Jurkat, Clone E6-1 (cell line): ENCODE data around the gene FASTK.
A peak's percentile ranks its signal among the peaks of the same experiment; 100 is the strongest.

Experiments used
- DNase-seq: peaks from one replicate; pipeline ENCODE4 v3.0.0-alpha.2; 2011; ENCODE audit warnings: low read depth, low spot score
- H3K4me3 ChIP-seq: 2 replicates; pipeline ENCODE4 v1.5.1; 2011; ENCODE audit warnings: mild to moderate bottlenecking, low read length, control low read depth, moderate library complexity

The FASTK gene

GRCh38 chr7:151085691-151086620 is 5.3 kb upstream of the FASTK start, which contains the start of gene AGAP3:
Gene AGAP3 (plus strand): TSS chr7:151086475. CDS start chr7:151086742, 267 bp downstream.
- DNase-seq: no peak
- peak within 1 kb of the TSS; percentile 62 for H3K4me3 ChIP-seq

DNA sequence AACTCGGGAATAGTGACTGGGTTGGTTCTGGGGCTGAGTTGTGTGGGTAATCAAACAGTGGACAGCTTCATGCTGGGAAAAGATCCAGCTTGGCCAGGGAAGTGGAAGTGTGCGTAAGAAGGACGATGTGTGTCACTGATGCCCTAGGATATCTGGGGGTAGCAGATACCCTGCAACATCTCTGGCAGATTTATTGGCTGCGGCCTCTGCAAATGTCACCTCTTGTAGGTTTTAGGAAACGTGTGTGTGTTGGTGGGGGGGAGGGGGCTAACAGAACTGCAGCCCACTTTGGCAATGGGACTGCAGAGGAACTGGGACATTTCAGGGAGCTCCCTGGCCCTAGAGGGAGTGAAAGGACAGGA is 4.7 kb upstream of the FASTK start:
- DNase-seq: no peak
- H3K4me3 ChIP-seq: peak overlapping the region; percentile 62; the same call in 1 of the 2 replicates

DNA sequence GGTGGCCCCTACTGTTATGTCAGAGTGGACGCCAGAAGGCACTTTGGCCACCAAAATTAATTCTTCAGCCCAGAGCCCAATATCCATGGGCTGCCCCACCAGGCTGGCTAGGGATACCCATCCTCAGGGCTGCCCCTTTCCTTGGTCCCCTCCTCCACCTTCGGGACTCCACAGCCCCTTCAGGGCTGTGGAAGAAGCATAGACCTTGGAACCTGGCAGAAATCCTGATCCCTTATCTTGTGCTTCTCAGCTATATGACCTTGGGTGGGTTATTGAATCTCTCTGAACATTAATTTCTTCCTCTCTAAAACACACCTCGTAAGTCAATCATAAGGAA is 3.2 kb upstream of the FASTK start:
- H3K4me3 ChIP-seq: peak overlapping the region; percentile 77
- DNase-seq: no peak

- H3K4me3 ChIP-seq: peak within 1 kb of the TSS; percentile 77
- peak; percentile 67 for DNase-seq
These were observed 2.6 kb upstream of the FASTK start, which contains the start of gene TMUB1 for GRCh38 chr7:151083071-151083823. Gene TMUB1 (minus strand): TSS chr7:151083493. CDS start chr7:151082563, 930 bp downstream.

DNA sequence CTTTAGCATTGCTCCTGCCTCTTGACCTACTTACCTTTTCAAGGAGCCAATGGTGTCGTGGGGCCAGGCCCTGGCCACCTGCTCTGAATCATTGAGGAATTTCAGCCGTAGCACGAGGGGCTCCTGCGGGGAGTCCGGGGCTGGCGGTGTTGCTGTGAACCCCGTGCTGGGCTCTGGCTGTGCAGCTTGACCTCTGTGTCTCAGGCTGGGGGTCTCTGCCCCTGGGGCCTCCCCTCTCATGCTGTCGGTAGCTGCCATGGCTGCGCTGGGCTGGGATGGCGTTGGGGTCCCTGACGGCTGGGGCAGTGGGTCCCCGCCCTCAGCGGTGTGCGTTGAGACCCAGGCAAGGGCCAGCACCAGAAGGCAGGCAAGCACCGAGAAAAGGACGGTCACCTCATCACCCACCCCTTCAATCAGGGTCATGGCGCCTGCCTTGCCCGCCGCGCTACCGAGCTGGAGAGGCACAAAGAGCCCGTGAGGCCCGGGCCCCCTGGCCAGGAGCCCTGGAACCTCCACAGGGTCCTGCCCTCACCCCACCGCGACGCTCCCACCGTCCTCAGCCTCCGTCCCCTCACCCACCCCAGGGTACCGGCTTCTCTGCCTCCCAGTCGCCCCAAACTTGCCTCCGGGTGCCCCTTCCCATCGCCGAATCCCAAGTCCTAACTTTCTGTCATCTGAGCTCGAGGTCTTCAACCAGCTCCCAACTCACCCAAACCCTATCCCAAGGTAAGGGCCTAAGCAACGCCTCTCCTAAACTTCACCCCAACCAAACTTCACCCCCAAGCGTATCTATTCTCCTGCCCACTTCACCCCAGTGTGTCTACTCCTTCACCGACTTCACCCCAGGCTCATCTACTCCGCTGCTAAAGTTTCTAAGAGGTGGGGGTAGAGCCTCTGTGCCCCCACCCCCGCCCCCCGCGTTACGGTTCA is 1.8 kb upstream of the FASTK start:
- H3K4me3 ChIP-seq: peak overlapping the region; percentile 77
- no peak for DNase-seq

DNA sequence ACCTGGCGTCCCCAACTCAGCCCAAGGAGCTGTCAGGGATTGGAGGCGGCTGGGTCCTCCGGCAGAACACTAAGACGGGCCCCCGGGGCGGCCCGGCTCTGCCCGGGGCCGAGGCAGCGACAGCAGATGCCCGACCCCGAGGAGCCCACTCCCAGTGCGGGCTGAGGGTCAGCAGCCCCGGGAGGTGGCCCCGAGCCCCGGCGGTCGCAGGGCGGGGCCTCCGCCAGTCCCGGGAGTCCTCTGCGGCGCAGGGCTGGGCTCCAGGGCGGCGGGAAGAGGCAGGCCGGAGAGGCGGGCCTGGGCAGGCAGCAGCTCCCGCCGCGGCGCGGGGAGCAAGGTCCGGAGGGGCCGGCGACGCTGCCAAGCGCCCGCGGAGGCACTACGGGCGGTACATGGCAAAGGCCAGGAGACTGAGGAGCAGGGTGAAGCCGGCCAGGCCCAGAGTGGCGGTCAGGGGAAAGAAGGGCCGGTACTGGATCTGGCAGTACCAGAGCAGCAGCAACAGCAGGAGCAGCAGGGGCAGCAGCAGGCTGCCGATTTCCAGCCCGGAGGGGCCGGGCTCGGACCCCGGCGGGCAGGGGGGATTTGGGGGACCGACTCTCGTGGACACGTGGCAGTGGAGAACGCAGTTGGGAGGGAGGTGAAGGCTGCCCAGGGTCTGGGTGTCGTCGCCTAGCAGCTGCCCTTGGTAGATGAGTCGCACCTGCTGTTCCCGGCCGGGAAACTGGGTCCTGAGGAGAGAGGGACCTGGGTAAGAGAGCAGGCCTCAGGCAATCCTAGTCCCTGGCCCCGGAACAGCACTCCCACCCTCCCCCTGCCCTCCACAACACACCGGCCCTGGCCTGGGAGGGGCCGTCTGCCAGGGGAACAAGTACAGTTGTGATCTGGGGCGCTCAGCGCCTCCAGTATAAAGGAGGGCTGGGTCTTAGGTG is 827 bp upstream of the FASTK start:
- H3K4me3 ChIP-seq: peak overlapping the region; percentile 92
- DNase-seq: no peak

GRCh38 chr7:151080067-151080521 is 515 bp downstream of the FASTK start:
- peak overlapping the region; percentile 92 for H3K4me3 ChIP-seq
- no peak for DNase-seq

DNA sequence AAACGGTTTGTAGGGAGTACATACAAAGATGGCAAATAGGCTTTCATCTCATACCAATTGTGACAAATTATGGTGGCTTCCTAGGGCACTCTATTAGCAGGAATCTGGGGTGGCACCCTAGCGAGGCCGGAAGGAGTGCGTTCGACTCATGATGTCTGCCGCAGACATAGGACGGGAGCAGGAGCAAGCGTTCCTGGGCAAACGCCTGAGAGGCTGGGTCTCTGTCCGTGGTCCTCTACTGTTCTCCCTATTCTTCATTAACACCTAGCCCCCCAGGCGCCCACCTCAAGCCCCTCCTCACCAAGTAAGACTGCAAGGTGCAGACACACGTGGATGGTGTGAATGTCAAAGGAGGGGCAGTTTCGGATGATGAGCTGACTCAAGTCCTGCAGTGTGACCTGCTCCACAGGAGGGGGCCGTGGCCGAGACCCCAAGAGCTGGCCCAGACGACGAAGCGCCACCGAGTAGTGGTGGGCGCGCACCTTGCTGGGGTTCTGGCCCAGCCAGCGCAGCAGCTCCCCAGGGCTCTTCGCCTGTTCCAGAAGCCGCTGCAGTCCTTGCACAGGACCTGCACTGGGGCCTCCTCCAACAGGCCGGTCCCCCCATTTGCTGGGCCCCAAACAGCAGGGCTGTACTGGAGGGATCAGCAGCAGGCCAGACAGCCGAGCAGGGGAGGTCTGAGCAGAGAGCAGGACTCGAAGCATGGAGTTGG is 1.3 kb downstream of the FASTK start:
- no peak for DNase-seq
- H3K4me3 ChIP-seq: peak overlapping the region; percentile 92

- DNase-seq: peak; percentile 64
- H3K4me3 ChIP-seq: peak overlapping the region; percentile 92
These were observed 2.2 kb downstream of the FASTK start for GRCh38 chr7:151078233-151079040.

DNA sequence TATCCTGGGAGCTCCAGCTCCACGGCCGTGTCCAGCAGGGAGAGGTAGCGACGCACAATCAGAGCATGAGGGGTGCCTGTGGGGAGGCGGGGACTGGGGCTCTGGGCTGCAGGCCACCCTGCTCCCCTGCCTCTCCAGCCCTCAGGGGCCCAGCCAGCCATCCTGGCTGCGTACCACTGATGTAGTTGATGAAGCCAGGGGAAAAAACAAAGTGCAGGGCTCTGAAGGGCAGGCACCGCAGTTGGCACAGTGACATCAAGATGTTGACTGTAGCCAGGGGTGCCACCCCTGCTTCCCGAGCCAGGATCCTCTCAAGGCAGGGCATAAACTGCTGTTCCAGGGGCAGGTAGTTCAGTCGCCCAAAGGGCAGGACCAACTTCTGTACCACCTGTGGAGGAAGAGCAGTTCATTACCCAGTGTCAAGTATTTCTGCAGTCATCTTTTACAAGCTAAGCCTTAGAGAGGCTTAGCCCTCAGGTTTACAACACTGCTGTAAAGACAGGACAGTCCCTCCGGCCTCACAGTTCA is 2.8 kb downstream of the FASTK start:
- no peak for DNase-seq
- no peak overlapping the region for H3K4me3 ChIP-seq

- no peak overlapping the region for H3K4me3 ChIP-seq
- no peak for DNase-seq
These were observed 3.5 kb downstream of the FASTK start for GRCh38 chr7:151076863-151077704.

DNA sequence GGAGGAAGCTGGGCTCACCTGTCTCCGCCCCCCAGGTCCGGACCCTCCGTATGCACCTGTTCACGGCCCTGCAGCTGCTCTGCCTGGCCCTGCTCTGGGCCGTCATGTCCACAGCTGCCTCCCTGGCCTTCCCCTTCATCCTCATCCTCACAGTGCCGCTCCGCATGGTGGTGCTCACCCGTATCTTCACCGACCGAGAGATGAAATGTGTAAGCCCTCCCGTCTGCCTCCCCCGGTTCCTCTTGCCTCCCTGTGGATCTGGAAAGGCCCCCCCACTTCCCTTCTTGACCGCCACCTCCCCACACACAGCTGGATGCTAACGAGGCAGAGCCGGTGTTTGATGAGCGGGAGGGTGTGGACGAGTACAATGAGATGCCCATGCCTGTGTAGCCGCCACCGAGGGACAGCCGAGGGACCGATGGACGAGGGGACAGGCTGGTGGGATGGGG is 4.6 kb downstream of the FASTK start:
- DNase-seq: no peak
- no peak overlapping the region for H3K4me3 ChIP-seq

DNA sequence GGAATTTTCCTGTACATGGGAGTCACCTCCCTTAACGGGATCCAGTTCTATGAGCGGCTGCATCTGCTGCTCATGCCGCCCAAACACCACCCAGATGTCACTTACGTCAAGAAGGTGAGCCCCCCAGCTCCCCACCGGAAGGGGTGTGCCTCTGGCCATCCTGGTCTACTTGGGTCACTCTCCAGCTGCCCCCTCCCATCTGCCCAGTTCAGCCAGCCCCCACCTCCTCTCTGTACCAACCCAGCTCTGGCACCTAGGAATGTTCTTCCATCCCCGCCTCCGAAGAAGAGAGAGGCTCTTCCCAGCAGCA is 5.0 kb downstream of the FASTK start:
- no peak overlapping the region for H3K4me3 ChIP-seq
- no peak for DNase-seq

DNA sequence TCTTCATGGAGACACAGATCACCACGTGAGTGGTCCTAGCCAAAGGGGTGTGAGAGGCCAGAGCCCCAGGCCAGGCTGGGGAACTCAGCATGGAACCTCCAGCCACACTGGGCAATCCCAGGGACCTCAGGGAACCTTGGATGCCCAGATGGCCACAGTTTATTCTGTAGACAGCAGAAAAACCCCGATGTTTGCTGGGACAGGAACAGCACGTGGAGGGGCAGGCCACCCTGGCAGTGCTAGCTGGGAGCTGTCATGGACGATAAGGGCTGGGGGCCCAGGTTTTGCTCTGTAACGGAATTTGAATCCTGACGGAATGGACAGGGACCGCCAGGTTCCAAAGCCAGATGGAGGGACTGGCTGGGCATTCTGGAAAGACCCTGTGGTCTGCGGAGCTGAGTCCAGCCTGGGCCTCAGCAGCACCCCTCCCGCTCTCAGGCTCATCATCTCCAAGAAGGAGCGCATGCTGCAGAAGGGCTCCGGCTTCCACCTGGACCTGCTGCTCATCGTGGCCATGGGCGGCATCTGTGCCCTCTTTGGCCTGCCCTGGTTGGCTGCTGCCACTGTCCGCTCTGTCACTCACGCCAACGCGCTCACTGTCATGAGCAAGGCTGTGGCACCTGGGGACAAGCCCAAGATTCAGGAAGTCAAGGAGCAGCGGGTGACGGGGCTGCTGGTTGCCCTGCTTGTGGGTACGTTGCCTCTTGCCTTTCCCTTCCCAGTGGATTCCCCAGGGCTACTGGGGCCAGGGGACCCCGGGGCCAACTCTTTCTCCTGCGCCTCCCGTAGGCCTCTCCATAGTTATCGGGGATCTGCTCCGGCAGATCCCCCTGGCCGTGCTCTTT is 5.6 kb downstream of the FASTK start:
- no peak for DNase-seq
- H3K4me3 ChIP-seq: no peak overlapping the region

GRCh38 chr7:151073990-151074389 is 6.6 kb downstream of the FASTK start:
- no peak overlapping the region for H3K4me3 ChIP-seq

More at GRCh38 chr7:151073990-151074389, 6.6 kb downstream of the FASTK start:
- DNase-seq: no peak
